NCI-H2081 (cell line): ENCODE results near the gene FBXW12.

Experiments used
- DNase-seq, 2 experiments: peaks; one replicate each; lab custom pipeline; 2025; lab: John Stamatoyannopoulos, UW

The FBXW12 gene

GRCh38 chr3:48422272-48422671, 50.3 kb downstream of the FBXW12 start:
- no peak for DNase-seq

GRCh38 chr3:48422681-48423080, 50.7 kb downstream of the FBXW12 start:
- DNase-seq: no peak

- no peak for DNase-seq
These were observed 51.3 kb downstream of the FBXW12 start for GRCh38 chr3:48423241-48423882.

GRCh38 chr3:48423883-48424695, 52.1 kb downstream of the FBXW12 start:
- no peak for DNase-seq

GRCh38 chr3:48425281-48425812, 53.3 kb downstream of the FBXW12 start:
- no peak for DNase-seq

- no peak for DNase-seq
These were observed 54.4 kb downstream of the FBXW12 start for GRCh38 chr3:48426401-48426909.

GRCh38 chr3:48426944-48427629, 55.1 kb downstream of the FBXW12 start:
- no peak for DNase-seq

GRCh38 chr3:48427630-48427962, 55.6 kb downstream of the FBXW12 start:
- DNase-seq: no peak

GRCh38 chr3:48428088-48428571, 56.1 kb downstream of the FBXW12 start:
- DNase-seq: no peak

GRCh38 chr3:48428572-48429316, 56.7 kb downstream of the FBXW12 start:
- DNase-seq: peak in 1 of 2 experiments; percentile 50

GRCh38 chr3:48429317-48429959, 57.4 kb downstream of the FBXW12 start:
- DNase-seq: peak; percentile 83 to 87

GRCh38 chr3:48429960-48430707, 58.1 kb downstream of the FBXW12 start, which contains the start of gene PLXNB1:
PLXNB1 (minus strand) TSS chr3:48430086; CDS start chr3:48424611, 5,475 bp downstream.
- peak; percentile 79 to 87 for DNase-seq

GRCh38 chr3:48430708-48431101, 58.7 kb downstream of the FBXW12 start:
- DNase-seq: no peak

GRCh38 chr3:48431224-48432029, 59.4 kb downstream of the FBXW12 start:
- no peak for DNase-seq

- DNase-seq: no peak
These were observed 60.7 kb downstream of the FBXW12 start for GRCh38 chr3:48432411-48433371.

- no peak for DNase-seq
These were observed 61.6 kb downstream of the FBXW12 start for GRCh38 chr3:48433472-48434118.

- DNase-seq: no peak
These were observed 62.7 kb downstream of the FBXW12 start for GRCh38 chr3:48434591-48435222.
